NCI-H187 treated with DMSO at 0.1 percent for 48 hours (cell line): ENCODE data around the gene OR12D1.
"Not testable (repeated sequence)": the region's sequence is repeated elsewhere in the genome, so short reads cannot be mapped to it uniquely, and the experiment has no call there.

ENCODE experiments used
- DNase-seq: peaks from one replicate; lab custom pipeline; 2025; lab: John Stamatoyannopoulos, UW

The OR12D1 gene

GRCh38 chr6:29414588-29414987 is at the start of gene OR12D1:
TSS of gene OR12D1 (plus strand) at chr6:29414928.
- no peak for DNase-seq

- DNase-seq = no peak
These were observed 46.0 kb upstream of the OR12D1 start, which contains the start of gene OR5V1 for GRCh38 chr6:29368765-29369164. TSS of gene OR5V1 (minus strand) at chr6:29368865. CDS start at chr6:29356195, 12,670 bp downstream.

- DNase-seq = no peak
These were observed 39.5 kb upstream of the OR12D1 start, which contains the start of gene OR12D3 for GRCh38 chr6:29375191-29375590. TSS of gene OR12D3 (minus strand) at chr6:29375291. CDS start at chr6:29375287, 4 bp downstream.

GRCh38 chr6:29376003-29376402 is 38.7 kb upstream of the OR12D1 start:
- DNase-seq = no peak

GRCh38 chr6:29388533-29388932 is 26.2 kb upstream of the OR12D1 start:
- DNase-seq = no peak

- DNase-seq = no peak
These were observed 19.4 kb upstream of the OR12D1 start, which contains the start of gene OR12D2 for GRCh38 chr6:29395331-29395730. TSS of gene OR12D2 (plus strand) at chr6:29395631. CDS start at chr6:29396700, 1,069 bp downstream.

GRCh38 chr6:29399525-29399924 is 15.2 kb upstream of the OR12D1 start:
- no peak for DNase-seq

GRCh38 chr6:29403801-29404200 is 10.9 kb upstream of the OR12D1 start:
- no peak for DNase-seq

GRCh38 chr6:29419516-29419915 is 4.8 kb downstream of the OR12D1 start:
- DNase-seq = no peak

GRCh38 chr6:29424168-29424567 is 9.4 kb downstream of the OR12D1 start:
- DNase-seq = no peak

- no peak for DNase-seq
These were observed 9.8 kb downstream of the OR12D1 start for GRCh38 chr6:29424575-29424974.

- no peak for DNase-seq
These were observed 10.3 kb downstream of the OR12D1 start for GRCh38 chr6:29425075-29425474.

GRCh38 chr6:29426654-29427053 is 11.9 kb downstream of the OR12D1 start:
- DNase-seq = no peak

GRCh38 chr6:29436730-29437129 is 22.0 kb downstream of the OR12D1 start:
- DNase-seq = not testable (repeated sequence)

GRCh38 chr6:29439006-29439405 is 24.3 kb downstream of the OR12D1 start, which contains the start of gene OR10C1:
TSS of gene OR10C1 (plus strand) at chr6:29439306. CDS start at chr6:29440016, 710 bp downstream.
- DNase-seq = no peak

- DNase-seq = no peak
These were observed 28.0 kb downstream of the OR12D1 start for GRCh38 chr6:29442719-29443118.

- not testable (repeated sequence) for DNase-seq
These were observed 29.3 kb downstream of the OR12D1 start for GRCh38 chr6:29444031-29444430.

- no peak for DNase-seq
These were observed 32.9 kb downstream of the OR12D1 start for GRCh38 chr6:29447670-29448069.

- DNase-seq = no peak
These were observed 36.9 kb downstream of the OR12D1 start for GRCh38 chr6:29451471-29452193.

- no peak for DNase-seq
These were observed 42.2 kb downstream of the OR12D1 start, which contains the start of the genes OR11A1 and OR2H1 for GRCh38 chr6:29456971-29457370. TSS of gene OR11A1 (minus strand) at chr6:29457071. CDS start at chr6:29427641, 29,430 bp downstream. TSS of gene OR2H1 (plus strand) at chr6:29457155. CDS start at chr6:29461770, 4,615 bp downstream.

- DNase-seq = no peak
These were observed 46.5 kb downstream of the OR12D1 start for GRCh38 chr6:29461021-29461814.

- no peak for DNase-seq
These were observed 47.3 kb downstream of the OR12D1 start for GRCh38 chr6:29462022-29462421.

GRCh38 chr6:29465279-29465678 is 50.6 kb downstream of the OR12D1 start:
- no peak for DNase-seq
